ENCODE measurements around the gene PEX11G. TPM values are rescaled to one million over a fixed set of nuclear protein-coding genes. Genes with fewer than 3 reads are reported as not detected.

Gene PEX11G
- total RNA-seq, 1 experiment from 2014 or later = 4.3 TPM

DNA sequence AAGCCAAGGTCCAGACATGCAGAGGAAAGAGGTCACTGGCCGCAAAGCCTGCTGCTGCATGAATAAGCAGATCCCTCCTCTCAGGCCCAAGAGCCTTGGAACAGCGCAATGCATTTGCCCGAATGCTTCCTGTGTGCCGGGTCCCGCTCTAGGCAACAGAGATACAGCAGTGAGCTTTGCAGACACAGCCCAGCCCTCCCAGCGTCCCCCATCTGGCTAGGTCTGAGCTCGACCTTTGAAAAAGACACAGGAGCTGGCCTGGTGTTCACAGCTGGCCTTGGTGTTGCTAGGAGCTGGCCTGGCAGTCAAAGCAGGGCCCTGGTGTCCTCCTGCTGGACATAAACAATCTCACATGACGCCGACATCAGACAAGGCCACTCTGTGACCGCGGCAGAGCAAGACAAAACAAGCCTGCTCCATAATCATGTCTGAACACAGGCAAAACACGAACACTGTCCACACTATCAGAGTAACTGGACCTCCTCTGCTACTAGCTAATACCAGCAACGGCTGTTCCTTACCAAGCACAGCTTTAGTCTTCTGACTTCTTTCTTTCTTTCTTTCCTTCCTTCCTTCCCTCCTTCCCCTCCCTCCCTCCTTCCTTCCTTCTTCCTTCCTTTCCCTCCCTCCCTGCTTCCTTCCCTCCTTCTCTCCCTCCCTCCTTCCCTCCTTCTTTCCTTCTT is 5.7 kb upstream of the PEX11G start:
- Mint-ChIP-seq H3K4me1 (peaks cover 6% of the 10 kb centered on the region), H3K27ac (no peak overlapping the region), H3K27me3 (ENCODE audit: low read depth) (peaks cover 47% of the 10 kb centered on the region), H3K36me3 (no peaks in the 10 kb centered on the region), H3K4me3 (no peak overlapping the region), H3K9me3 (no peaks in the 10 kb centered on the region)
- no peak for DNase-seq (ENCODE audit: low spot score)
- TF ChIP-seq, protein P1, sequence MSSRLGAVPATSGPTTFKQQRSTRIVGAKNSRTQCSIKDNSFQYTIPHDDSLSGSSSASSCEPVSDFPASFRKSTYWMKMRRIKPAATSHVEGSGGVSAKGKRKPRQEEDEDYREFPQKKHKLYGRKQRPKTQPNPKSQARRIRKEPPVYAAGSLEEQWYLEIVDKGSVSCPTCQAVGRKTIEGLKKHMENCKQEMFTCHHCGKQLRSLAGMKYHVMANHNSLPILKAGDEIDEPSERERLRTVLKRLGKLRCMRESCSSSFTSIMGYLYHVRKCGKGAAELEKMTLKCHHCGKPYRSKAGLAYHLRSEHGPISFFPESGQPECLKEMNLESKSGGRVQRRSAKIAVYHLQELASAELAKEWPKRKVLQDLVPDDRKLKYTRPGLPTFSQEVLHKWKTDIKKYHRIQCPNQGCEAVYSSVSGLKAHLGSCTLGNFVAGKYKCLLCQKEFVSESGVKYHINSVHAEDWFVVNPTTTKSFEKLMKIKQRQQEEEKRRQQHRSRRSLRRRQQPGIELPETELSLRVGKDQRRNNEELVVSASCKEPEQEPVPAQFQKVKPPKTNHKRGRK (CRISPR knock-in tag; IDR thresholded peaks at IDR 0.05; ENCODE audit: borderline replicate concordance) = 0 out of 2 replicates have a peak, but pooled peaks have one; percentile 71
- TF ChIP-seq, protein P2, sequence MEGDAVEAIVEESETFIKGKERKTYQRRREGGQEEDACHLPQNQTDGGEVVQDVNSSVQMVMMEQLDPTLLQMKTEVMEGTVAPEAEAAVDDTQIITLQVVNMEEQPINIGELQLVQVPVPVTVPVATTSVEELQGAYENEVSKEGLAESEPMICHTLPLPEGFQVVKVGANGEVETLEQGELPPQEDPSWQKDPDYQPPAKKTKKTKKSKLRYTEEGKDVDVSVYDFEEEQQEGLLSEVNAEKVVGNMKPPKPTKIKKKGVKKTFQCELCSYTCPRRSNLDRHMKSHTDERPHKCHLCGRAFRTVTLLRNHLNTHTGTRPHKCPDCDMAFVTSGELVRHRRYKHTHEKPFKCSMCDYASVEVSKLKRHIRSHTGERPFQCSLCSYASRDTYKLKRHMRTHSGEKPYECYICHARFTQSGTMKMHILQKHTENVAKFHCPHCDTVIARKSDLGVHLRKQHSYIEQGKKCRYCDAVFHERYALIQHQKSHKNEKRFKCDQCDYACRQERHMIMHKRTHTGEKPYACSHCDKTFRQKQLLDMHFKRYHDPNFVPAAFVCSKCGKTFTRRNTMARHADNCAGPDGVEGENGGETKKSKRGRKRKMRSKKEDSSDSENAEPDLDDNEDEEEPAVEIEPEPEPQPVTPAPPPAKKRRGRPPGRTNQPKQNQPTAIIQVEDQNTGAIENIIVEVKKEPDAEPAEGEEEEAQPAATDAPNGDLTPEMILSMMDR (IDR thresholded peaks at IDR 0.05) = no peak
- ChIA-PET POLR2A (interaction anchor here (1.0 to 1.1 kb wide), 2 partner anchors 28 kb away, joined by 3 to 4 read pairs; partner anchors contain the start of gene MCOLN1), CTCF (interaction anchor here (0.7 to 2.2 kb wide), 6 partner anchors 12 to 189 kb away, joined by 3 to 13 read pairs (median 4); no protein-coding TSS in a partner anchor)
- ATAC-seq = no peak

DNA sequence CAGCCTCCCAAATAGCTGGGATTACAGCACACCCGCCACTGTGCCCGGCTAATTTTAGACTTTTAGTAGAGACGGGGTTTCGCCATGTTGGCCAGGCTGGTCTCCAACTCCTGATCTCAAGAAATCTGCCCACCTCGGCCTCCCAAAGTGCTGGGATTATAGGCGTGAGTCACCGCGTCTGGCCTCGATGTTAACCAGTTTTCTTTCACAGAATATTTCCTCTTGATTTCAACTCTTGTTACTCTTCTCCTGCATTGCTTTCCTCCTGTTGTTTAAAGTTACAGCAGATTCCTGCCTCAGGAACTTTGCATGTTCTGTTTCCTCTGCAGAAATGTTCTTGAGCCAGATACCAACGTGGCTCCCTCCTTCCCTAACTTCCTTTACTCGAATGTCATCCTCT is 3.7 kb upstream of the PEX11G start:
- Mint-ChIP-seq H3K27ac (no peak overlapping the region), H3K9me3 (no peaks in the 10 kb centered on the region), H3K4me3 (no peak overlapping the region), H3K27me3 (ENCODE audit: low read depth) (peaks cover 28% of the 10 kb centered on the region), H3K4me1 (peaks cover 12% of the 10 kb centered on the region), H3K36me3 (no peaks in the 10 kb centered on the region)
- no peak for ATAC-seq
- TF ChIP-seq, protein P3, sequence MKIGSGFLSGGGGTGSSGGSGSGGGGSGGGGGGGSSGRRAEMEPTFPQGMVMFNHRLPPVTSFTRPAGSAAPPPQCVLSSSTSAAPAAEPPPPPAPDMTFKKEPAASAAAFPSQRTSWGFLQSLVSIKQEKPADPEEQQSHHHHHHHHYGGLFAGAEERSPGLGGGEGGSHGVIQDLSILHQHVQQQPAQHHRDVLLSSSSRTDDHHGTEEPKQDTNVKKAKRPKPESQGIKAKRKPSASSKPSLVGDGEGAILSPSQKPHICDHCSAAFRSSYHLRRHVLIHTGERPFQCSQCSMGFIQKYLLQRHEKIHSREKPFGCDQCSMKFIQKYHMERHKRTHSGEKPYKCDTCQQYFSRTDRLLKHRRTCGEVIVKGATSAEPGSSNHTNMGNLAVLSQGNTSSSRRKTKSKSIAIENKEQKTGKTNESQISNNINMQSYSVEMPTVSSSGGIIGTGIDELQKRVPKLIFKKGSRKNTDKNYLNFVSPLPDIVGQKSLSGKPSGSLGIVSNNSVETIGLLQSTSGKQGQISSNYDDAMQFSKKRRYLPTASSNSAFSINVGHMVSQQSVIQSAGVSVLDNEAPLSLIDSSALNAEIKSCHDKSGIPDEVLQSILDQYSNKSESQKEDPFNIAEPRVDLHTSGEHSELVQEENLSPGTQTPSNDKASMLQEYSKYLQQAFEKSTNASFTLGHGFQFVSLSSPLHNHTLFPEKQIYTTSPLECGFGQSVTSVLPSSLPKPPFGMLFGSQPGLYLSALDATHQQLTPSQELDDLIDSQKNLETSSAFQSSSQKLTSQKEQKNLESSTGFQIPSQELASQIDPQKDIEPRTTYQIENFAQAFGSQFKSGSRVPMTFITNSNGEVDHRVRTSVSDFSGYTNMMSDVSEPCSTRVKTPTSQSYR (CRISPR knock-in tag; IDR thresholded peaks at IDR 0.05) = no peak
- TF ChIP-seq IRF2 (CRISPR knock-in tag; IDR thresholded peaks at IDR 0.05; ENCODE audit: borderline replicate concordance, low read depth) = no peak
- no peak for TF ChIP-seq ATF3 (CRISPR knock-in tag; conservative IDR thresholded peaks at IDR 0.05)
- TF ChIP-seq ZNF671 (CRISPR knock-in tag; IDR thresholded peaks at IDR 0.05) = no peak
- TF ChIP-seq, protein P4, sequence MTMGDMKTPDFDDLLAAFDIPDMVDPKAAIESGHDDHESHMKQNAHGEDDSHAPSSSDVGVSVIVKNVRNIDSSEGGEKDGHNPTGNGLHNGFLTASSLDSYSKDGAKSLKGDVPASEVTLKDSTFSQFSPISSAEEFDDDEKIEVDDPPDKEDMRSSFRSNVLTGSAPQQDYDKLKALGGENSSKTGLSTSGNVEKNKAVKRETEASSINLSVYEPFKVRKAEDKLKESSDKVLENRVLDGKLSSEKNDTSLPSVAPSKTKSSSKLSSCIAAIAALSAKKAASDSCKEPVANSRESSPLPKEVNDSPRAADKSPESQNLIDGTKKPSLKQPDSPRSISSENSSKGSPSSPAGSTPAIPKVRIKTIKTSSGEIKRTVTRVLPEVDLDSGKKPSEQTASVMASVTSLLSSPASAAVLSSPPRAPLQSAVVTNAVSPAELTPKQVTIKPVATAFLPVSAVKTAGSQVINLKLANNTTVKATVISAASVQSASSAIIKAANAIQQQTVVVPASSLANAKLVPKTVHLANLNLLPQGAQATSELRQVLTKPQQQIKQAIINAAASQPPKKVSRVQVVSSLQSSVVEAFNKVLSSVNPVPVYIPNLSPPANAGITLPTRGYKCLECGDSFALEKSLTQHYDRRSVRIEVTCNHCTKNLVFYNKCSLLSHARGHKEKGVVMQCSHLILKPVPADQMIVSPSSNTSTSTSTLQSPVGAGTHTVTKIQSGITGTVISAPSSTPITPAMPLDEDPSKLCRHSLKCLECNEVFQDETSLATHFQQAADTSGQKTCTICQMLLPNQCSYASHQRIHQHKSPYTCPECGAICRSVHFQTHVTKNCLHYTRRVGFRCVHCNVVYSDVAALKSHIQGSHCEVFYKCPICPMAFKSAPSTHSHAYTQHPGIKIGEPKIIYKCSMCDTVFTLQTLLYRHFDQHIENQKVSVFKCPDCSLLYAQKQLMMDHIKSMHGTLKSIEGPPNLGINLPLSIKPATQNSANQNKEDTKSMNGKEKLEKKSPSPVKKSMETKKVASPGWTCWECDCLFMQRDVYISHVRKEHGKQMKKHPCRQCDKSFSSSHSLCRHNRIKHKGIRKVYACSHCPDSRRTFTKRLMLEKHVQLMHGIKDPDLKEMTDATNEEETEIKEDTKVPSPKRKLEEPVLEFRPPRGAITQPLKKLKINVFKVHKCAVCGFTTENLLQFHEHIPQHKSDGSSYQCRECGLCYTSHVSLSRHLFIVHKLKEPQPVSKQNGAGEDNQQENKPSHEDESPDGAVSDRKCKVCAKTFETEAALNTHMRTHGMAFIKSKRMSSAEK (CRISPR knock-in tag; IDR thresholded peaks at IDR 0.05; ENCODE audit: borderline replicate concordance) = no peak
- TF ChIP-seq FOXJ3 (CRISPR knock-in tag; IDR thresholded peaks at IDR 0.05; ENCODE audit: borderline replicate concordance) = no peak
- TF ChIP-seq ETV6 (CRISPR knock-in tag; IDR thresholded peaks at IDR 0.05) = no peak
- TF ChIP-seq TP53 (CRISPR knock-in tag; IDR thresholded peaks at IDR 0.05) = no peak
- no peak for TF ChIP-seq GRHL2 (CRISPR knock-in tag; IDR thresholded peaks at IDR 0.05; ENCODE audit: insufficient replicate concordance, severe bottlenecking)
- no peak for TF ChIP-seq MLX (CRISPR knock-in tag; IDR thresholded peaks at IDR 0.05)
- no peak for TF ChIP-seq ATF1 (CRISPR knock-in tag; IDR thresholded peaks at IDR 0.05)
- TF ChIP-seq ZNF416 (CRISPR knock-in tag; IDR thresholded peaks at IDR 0.05) = no peak
- TF ChIP-seq, protein P5, sequence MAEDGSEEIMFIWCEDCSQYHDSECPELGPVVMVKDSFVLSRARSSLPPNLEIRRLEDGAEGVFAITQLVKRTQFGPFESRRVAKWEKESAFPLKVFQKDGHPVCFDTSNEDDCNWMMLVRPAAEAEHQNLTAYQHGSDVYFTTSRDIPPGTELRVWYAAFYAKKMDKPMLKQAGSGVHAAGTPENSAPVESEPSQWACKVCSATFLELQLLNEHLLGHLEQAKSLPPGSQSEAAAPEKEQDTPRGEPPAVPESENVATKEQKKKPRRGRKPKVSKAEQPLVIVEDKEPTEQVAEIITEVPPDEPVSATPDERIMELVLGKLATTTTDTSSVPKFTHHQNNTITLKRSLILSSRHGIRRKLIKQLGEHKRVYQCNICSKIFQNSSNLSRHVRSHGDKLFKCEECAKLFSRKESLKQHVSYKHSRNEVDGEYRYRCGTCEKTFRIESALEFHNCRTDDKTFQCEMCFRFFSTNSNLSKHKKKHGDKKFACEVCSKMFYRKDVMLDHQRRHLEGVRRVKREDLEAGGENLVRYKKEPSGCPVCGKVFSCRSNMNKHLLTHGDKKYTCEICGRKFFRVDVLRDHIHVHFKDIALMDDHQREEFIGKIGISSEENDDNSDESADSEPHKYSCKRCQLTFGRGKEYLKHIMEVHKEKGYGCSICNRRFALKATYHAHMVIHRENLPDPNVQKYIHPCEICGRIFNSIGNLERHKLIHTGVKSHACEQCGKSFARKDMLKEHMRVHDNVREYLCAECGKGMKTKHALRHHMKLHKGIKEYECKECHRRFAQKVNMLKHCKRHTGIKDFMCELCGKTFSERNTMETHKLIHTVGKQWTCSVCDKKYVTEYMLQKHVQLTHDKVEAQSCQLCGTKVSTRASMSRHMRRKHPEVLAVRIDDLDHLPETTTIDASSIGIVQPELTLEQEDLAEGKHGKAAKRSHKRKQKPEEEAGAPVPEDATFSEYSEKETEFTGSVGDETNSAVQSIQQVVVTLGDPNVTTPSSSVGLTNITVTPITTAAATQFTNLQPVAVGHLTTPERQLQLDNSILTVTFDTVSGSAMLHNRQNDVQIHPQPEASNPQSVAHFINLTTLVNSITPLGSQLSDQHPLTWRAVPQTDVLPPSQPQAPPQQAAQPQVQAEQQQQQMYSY (CRISPR knock-in tag; IDR thresholded peaks at IDR 0.05) = no peak
- no peak for DNase-seq (ENCODE audit: low spot score)
- POLR2A ChIA-PET = no interaction called here
- CTCF ChIA-PET = interaction anchor here (0.7 kb wide), 1 partner anchor 10 kb away, joined by 3 read pairs; no protein-coding TSS in a partner anchor

Measured in WTC11 (cell line).